NCI-H748 (cell line): Measurements from ENCODE around the gene PRIM2.
"Not testable (repeated sequence)": the region's sequence is repeated elsewhere in the genome, so short reads cannot be mapped to it uniquely, and the experiment has no call there.

Source experiments
- DNase-seq: peaks from one replicate; lab custom pipeline; 2025; ENCODE audit not compliant: unreplicated experiment; lab: John Stamatoyannopoulos, UW

PRIM2 gene

DNA sequence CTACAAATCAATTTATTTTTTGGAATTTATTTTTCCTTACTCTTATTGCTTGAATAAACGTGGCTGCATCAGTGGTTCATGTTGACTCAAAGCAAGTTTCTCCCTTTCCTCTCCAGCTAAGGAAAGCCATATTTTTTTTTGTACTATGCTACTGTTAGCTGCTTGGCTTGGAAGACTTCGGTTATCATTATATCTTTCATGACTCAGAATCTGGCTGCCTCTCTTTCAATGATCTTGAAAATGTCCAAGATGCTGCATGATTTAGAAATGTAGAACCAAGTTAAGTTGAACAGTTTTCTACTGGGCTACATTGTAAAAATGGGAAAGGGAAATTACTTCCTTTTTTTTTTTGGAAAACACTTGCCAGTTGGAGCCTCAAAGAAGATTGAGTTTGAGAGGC is 44.9 kb downstream of the PRIM2 start:
- not testable (repeated sequence) for DNase-seq

DNA sequence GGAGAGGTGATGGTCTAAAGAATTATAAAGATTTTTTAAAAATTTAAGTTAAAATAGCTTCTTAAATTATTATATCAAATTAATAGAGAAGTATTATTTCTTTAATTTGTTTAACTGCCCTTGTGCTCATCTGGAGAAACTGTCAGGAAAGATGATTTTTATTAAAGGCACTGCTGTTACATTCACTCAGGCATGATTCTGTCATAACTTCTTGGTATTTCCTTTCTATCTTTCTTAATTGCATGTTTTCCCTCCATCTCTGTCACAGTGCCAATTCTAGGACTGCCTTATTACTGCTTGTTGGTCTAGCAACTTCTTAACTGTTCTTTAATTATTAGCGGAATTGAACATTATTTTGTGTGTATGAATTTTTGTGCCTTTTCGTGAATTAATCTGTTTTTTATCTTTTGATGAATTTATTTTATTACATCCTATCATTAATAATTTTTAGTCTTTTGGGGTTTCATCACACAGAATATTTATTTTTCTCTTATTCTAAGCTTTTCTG is 47.7 kb downstream of the PRIM2 start:
- not testable (repeated sequence) for DNase-seq

DNA sequence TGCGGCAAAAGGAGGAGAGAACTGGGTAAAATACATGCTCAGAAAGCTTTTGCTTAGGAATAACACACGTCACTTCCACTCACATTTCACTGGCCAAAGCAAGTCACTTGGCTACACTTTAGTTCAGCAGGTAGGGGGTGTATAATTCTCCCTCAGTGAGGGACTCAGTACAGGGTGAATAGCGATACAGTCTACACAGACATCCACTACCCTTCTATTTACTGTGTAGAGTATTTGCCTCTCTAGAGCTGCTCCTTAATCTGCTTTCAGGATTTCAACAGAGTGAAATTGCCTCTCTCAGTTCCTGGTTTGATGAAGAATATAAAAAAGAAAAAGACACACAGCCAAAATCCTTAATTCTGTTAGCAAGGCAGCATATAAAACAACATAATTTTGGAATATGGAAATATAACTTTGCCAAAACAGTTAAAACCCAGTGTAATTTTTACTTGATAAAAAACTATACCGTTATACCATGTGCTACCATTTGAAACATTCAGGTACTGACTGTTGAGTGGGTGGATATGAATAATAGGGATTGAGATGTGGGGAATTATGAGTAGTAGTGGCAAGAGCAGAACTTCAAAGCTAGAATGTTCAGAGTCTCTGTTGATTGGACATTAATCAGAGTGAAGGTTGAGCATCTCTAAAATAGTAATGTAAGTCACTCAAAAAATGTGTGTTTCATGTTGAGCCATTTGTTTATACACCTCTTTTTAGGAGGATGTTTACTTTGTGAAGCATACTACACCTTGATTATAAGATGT is 51.7 kb downstream of the PRIM2 start:
- not testable (repeated sequence) for DNase-seq

DNA sequence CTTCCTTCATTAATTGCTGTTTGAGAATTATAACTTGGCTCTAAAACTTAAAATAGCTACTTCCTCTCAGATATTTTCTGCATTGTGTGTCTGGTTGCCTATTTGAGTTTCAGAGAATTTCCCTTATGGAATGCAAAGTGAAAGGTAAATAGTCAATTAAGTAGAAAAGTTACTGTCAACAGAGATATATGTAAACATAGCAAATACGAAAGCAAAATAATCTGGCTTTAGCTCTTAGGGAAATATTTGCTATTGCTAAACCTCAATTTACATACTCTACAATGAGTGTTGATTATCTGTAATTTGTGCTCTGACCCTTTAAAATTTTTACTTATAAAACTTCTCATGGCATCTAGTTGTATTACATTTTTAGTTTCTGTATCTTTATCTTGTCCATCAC is 54.3 kb downstream of the PRIM2 start:
- DNase-seq, result not testable (repeated sequence)

DNA sequence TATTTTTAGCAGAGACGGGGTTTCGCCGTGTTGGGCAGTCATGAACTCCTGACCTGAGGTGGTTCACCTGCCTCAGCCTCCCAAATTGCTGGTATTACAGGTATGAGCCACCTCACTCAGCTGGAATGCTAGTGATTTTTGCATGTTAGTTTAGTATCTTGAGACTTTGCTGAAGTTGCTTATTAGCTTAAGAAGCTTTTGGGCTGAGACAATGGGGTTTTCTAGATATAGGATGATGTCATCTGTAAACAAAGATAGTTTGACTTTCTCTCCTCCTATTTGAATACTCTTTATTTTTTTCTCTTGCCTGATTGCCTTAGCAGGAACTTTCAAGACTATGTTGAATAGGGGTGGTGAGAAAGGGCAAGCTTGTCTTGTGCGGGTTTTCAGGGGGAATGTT is 57.3 kb downstream of the PRIM2 start:
- DNase-seq, result not testable (repeated sequence)

DNA sequence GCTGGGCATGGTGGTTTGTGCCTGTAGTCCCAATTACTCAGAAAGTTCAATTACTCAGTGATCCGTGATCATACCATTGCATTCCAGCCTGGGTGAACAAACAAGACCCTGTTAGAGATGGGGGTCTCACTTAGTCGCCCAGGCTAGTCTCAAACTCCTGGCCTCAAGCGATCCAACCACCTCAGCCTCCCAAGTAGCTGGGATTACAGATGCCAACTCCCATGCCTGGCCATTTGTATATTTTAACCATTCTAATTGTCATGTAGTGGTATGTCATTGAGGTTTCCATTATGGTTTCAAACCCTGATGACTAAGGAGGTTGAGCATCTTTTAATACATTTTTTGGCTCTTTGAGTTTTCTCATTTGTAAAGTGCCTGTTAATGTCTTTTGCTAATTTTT is 58.7 kb downstream of the PRIM2 start:
- not testable (repeated sequence) for DNase-seq

DNA sequence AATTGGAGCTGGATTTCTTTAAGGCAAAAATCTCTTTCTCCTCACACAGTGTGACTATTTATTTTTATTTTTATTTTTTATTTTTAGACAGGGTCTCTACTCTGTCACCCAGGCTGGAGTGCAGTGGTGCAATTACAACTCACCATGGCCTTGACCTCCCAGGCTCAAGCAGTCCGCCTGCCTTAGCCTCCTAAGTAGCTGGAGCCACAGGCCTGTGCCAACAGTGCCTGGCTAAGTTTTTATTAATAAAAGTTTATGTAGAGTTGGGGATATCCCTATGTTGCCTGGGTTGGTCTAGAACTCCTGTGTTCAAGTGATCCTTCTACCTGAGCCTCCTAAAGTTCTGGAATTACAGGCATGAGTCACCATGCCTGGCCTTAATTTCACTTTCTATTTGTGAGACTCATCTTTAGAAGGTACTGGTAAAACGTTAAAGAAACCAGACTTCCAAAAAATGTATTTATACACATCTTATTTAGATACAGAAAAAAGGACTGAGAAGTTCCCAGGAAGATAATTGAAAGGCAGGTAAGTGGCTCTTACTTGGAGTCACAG is 71.7 kb downstream of the PRIM2 start:
- not testable (repeated sequence) for DNase-seq

DNA sequence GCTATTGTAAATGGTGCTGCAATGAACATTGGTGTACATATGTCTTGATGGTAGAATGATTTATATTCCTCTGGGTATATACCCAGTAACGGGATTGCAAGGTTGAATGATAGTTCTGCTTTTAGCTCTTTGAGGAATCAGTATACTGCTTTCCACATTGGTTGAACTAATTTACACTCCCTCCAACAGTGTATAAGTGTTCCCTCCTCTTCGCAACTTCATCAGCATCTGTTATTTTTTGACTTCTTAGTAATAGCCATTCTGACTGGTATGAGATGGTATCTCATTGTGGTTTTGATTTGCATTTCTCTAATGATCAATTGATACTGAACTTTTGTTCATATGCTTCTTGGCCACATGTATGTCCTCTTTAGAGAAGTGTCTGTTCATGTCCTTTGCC is 73.4 kb downstream of the PRIM2 start:
- not testable (repeated sequence) for DNase-seq

DNA sequence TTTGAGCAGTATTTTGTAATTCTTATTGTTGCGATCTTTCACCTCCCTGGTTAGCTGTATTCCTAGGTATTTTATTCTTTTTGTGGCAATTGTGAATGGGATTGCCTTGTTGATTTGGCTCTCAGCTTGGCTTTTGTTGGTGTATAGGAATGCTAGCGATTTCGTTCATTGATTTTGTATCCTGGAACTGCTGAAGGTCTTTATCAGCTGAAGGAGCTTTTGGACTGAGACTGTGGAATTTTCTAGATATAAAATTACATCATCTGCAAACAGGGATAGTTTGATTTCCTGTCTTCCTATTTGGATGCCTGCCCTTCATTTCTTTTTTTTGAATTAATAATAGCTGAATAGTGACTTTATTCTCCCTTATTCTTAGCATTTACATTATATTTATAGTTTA is 74.6 kb downstream of the PRIM2 start:
- not testable (repeated sequence) for DNase-seq

DNA sequence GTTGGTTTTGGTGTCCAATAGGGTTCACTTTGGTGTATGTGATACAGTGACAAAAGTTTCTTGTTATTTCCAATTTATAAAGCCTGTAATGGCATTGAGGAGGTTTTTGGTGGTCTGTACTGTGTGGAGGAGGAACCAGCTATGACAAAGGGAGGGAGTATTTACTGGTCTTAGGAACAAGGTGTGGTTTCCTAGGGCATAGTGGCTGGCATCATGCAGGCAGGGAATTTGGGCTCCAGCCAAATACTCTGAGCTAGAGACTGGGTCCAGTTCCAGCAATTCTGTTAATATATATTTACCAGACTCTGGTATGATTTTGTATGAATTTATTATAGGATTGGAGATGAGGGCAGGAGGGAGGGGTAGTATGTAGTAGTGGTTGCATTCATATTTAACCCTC is 101.9 kb downstream of the PRIM2 start:
- DNase-seq, result not testable (repeated sequence)

DNA sequence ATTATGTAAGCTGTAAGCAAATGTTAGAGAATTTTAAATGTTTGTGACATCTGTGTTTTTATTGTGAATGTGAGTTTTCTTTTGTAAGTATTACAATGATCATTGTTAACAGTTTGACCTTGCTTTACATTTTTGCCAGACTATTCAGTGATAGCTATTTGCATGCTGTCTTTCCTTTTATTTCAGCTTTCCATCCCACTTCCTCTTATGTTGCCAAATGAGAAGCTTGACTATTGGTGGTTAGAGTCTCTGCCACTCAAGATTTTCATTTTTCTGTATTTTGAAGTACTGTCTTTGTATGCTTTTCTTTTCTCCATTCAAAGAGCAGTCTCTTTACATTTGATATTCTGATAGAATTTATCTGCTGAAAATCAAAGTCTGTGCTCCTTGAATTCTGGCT is 104.1 kb downstream of the PRIM2 start:
- no peak for DNase-seq

DNA sequence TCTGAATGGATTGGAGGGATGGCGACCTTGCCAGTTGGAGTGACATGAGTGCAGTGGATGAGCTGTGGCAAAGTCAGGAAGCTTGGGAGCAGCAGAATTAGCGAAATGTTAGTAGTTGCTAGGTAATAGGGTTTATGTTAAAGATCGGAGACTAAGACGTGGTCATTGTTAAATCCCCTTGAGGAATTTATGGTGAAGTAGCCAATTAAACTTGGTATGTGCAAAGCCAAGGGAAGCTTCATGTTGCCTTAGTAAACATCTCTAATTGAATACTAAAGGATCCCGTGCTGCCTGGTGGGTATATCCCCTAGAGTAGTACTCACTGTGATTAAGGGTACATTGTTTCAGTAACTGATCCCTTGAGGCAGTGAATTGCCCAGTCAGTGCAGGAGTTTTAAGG is 106.0 kb downstream of the PRIM2 start:
- no peak for DNase-seq

DNA sequence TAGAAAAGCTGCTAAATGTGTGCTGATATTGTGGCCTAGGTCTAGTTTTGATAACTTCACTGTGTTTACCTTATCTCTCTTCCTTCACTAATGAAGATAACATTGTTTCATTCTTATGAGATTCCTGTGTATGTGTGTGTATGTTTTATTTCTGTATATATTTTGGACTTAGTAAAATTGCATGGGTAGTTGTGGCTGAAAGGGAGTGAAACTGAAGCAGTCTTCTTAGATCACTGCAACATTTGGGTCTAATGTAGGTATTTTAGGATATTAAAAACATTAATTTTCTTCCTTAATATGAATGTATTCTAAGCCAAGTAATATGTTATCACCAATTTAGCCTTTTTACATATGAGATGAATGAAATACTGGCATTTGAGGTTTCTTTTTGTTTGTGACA is 114.3 kb downstream of the PRIM2 start:
- not testable (repeated sequence) for DNase-seq

DNA sequence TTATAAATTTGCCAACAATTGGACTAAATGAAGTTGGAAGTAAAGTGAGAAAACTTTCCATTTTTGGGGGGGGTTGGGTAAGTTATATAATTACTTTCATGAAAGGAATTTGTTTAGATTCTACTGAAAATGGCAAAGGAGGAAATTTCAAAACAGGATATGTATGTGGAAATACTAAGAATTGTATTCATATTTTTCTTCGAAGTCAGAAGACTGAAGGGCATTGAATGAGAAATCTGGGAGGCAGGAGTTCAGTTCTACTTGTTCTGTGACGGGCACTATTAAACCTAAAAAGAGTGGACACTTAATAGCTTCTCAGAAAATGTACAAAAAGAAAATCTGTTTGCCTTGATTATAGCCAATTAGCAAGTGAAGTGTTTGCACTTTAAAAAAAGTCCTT is 114.7 kb downstream of the PRIM2 start:
- DNase-seq, result no peak

DNA sequence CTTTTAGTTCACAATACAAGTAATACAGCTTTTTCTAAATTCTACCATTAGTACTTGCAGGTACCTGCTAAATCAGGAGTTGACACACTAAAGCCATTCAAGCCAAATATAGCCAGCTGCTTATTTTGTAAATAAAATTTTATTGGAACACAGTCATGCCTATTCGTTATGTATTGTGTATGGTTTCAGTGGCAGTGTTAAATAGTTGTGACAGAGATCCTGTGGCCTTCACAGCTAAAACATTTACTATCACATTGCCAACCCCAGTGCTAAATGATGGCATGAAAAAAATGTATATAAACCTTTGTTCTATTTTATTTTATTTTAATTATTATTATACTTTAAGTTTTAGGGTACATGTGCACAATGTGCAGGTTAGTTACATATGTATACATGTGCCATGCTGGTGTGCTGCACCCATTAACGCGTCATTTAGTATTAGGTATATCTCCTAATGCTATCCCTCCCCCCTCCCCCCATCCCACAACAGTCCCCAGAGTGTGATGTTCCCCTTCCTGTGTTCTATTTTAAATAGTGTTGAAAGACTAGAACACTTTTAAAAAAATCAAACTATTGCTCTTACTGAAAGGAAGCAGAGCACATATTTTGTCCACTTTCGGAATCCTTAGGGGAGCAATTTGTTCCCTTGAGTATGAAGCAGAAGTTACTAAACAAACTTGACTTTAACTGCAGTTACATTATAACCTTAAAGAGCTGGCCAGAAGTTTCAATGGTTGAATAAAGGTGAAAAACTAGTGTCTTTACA is 115.7 kb downstream of the PRIM2 start:
- DNase-seq, result no peak

DNA sequence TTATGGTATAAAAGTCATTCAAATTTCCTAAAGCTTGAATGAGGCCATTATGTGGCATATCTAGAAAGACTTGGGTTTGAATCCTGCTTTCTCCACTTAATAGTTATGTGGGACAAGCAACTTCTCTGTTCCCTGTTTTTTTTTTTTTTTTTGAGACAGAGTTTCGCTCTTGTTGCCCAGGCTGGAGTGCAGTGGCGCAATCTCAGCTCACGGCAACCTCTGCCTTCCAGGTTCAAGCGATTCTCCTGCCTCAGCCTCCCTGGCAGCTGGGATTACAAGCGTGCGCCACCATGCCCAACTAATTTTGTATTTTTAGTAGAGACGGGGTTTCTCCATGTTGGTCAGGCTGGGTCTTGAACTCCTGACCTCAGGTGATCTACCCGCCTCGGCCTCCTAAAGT is 116.4 kb downstream of the PRIM2 start:
- not testable (repeated sequence) for DNase-seq

DNA sequence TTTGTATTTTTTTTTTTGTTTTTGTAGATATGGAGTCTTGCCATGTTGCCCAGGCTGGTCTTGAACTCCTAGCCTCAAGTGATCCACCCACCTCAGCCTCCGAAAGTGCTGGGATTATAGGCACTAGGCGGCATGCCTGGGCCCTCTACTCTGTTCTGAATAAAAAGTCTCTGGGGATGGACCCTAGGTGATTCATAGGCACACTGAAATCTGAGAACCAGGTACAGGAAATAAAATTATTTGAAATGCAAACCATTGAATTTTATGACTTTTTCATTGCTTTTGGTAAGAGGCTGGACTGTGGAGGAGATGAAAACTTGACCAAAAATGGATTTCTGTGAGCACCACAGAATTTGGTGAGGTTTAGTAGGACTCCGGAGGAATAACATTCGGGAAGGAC is 117.5 kb downstream of the PRIM2 start:
- DNase-seq, result no peak

DNA sequence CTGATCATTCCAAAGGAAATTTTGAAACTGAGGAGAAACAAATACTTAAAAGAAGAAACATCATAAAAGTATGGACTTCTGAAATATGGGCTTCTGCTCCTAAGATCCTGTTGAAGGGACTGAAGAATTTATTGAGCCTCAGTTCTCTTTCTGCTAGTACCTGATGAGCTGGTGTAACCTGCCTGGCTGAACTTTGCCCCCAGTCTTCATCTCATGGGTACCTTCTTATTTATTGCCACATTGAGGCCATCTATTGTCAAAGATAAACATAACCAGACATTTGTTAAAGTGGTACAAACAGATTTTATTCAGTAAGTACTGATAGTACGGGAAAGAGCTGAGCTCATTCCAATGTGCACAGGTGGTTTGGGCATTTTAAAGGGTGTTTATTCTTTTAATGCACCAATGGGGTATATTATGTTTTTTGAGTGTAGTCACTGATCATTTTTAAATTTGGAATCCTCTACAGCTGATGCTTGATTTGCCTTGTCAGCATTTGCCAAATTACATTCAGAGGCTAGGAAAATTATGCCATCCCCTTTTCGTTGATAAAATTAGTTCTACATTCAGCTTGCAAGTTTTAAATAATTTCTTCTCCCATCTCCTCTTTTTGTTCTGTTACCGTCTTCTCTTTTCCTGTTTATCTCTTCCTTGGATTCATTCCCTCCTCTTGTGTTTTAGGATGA is 118.2 kb downstream of the PRIM2 start:
- no peak for DNase-seq

DNA sequence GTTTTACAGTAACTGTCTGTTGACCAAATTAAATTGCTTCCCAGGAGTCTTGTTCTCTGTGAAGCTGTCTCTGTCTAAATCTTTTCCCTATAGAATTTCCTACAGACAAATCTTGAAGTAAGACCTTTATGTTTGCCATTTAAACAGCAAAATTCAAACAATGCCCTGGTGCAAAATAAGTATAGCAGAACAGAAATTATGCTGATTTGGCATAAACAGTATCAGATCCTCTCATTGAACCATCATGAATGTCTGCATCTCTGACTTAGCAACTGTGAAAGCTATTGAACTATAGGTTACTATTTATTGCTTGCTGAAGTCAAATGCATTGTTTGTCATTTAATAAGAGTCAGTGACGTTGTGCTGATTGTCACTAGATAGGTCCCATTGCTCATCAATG is 123.3 kb downstream of the PRIM2 start:
- DNase-seq, result not testable (repeated sequence)

DNA sequence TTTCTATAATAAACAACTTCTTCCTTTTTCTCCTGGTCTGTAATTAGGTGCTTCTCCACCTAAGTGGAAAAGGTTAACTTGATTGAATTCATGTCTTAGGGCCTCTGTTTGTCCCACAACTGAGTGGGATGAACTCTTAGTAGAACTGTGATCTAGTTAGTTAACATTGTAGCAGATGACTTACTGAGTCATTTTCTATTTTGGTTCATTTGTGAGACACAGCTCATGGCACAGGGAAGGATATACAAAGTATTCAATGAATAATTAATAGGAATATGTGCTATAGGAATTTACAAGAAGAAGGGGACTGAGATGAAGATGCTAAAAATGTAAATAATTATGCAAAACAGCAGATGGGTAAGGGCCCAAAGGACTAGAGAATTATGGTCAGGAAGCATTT is 124.7 kb downstream of the PRIM2 start:
- not testable (repeated sequence) for DNase-seq

DNA sequence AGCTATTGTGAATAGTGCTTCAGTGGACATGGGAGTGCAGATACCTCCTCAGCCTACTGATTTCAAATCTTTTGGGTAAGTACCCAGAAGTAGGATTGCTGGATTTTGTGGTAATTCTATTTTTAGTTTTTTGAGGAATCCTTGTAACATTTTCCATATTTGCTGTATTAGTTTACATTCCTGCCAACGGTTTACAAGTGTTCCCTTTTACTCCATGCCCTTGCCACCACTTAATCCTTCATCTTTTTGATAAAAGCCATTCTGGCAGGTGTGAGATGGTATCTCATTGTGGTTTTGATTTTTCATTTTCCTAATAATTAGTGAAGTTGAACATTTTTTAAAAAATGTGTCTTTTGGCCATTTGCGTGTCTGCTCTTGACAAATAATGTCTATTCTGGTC is 125.8 kb downstream of the PRIM2 start:
- not testable (repeated sequence) for DNase-seq
